Measurements from ENCODE around the gene AGO3. TPM values are rescaled to one million over a fixed set of nuclear protein-coding genes. Genes with fewer than 3 reads are reported as not detected.

Gene AGO3
- 6.0 to 7.4 TPM (median 7.0 TPM) in 5 replicates for total RNA-seq (2022; extraction: Qiagen RNA extraction)

GRCh38 chr1:35930593-35931445 lies at the start of gene AGO3:
Gene AGO3, plus strand, starts transcription at chr1:35931105. Its CDS starts 322 bp downstream, at chr1:35931427.

GRCh38 chr1:35882945-35883634 lies 47.8 kb upstream of the AGO3 start, which contains the start of gene AGO1:
Gene AGO1, plus strand, starts transcription at chr1:35883209. Its CDS starts 213 bp downstream, at chr1:35883422.

GRCh38 chr1:36083635-36084496 lies 153.0 kb downstream of the AGO3 start, which contains the start of gene TEKT2:
Gene TEKT2, plus strand, starts transcription at chr1:36084094. Its CDS starts 828 bp downstream, at chr1:36084922.

GRCh38 chr1:36088577-36089392 lies 157.9 kb downstream of the AGO3 start, which contains the start of gene ADPRS:
Gene ADPRS, plus strand, starts transcription at chr1:36088892. Its CDS starts 13 bp downstream, at chr1:36088905.

Other genes with a start within 250 kb of the AGO3 start
- gene C1orf216, start 212.2 kb upstream of the AGO3 start, total RNA-seq (2022; extraction: Qiagen RNA extraction): 12.9 to 14.8 TPM (median 14.2 TPM) in 5 replicates
- 9.1 to 12.8 TPM (median 9.9 TPM) in 5 replicates for gene CLSPN, start 161.1 kb upstream of the AGO3 start, total RNA-seq (2022; extraction: Qiagen RNA extraction)
- 3.0 to 5.4 TPM (median 4.8 TPM) in 5 replicates for gene AGO4, start 123.1 kb upstream of the AGO3 start, total RNA-seq (2022; extraction: Qiagen RNA extraction)
- 3.0 to 4.5 TPM (median 4.4 TPM) in 5 replicates for gene AGO1, start 47.9 kb upstream of the AGO3 start, total RNA-seq (2022; extraction: Qiagen RNA extraction)
- gene TEKT2, start 153.0 kb downstream of the AGO3 start, total RNA-seq (2022; extraction: Qiagen RNA extraction): not detected in 5 replicates
- 23.8 to 32.3 TPM (median 30.7 TPM) in 5 replicates for gene ADPRS, start 157.8 kb downstream of the AGO3 start, total RNA-seq (2022; extraction: Qiagen RNA extraction)
- gene COL8A2, start 194.1 kb downstream of the AGO3 start, total RNA-seq (2022; extraction: Qiagen RNA extraction): 0.08 to 0.15 TPM (median 0.12 TPM) in 5 replicates
- 69.6 to 89.3 TPM (median 84.8 TPM) in 5 replicates for gene TRAPPC3, start 218.4 kb downstream of the AGO3 start, total RNA-seq (2022; extraction: Qiagen RNA extraction)
- gene MAP7D1, start 225.1 kb downstream of the AGO3 start, total RNA-seq (2022; extraction: Qiagen RNA extraction): 179 to 203 TPM (median 196 TPM) in 5 replicates

Measured in A549 treated with Mapracorat at 1 μM for 4 hours (cell line).